PC-9 (cell line): ENCODE measurements around the gene HTRA1. TPM values are rescaled to one million over a fixed set of nuclear protein-coding genes. Genes with fewer than 3 reads are reported as not detected.

Experiments
- BruUV-seq: library from RNA; stranded (reverse); fragments of 400-500 nt; replicated peaks from 2 replicates; lab custom pipeline; 2021; lab: Mats Ljungman, UMichigan
- CTCF ChIA-PET: fragments of 300-600 bp; sonication (Branson Sonifier 250); formaldehyde crosslinking; loops from one replicate; lab custom pipeline; 2022; ENCODE audit warnings: antibody characterized with exemption; lab: Charles Lee
- POLR2A ChIA-PET: fragments of 300-600 bp; sonication (Branson Sonifier 250); formaldehyde crosslinking; loops from one replicate; lab custom pipeline; 2022; ENCODE audit warnings: antibody characterized with exemption; ENCODE audit not compliant: unreplicated experiment; lab: Charles Lee
- DNase-seq, 2 experiments: peaks; one replicate each; pipeline versions ENCODE4 v3.0.0 to v3.0.0-alpha.2; 2015 to 2022; ENCODE audit warnings: mixed read lengths in 1 of 2
- H2AFZ ChIP-seq: fragments of 200-600 bp; sonication (generic); 2 replicates; pipeline ENCODE4 v1.8.1; 2017; ENCODE audit warnings: antibody characterized with exemption
- H3F3A ChIP-seq: fragments of 200-600 bp; sonication (generic); 2 replicates; pipeline ENCODE4 v1.8.1; 2017; ENCODE audit warnings: antibody characterized with exemption, mild to moderate bottlenecking, low read depth; ENCODE audit not compliant: insufficient read depth
- H3K27ac ChIP-seq: fragments of 200-600 bp; sonication (generic); 2 replicates; pipeline ENCODE4 v1.6.1; 2016; ENCODE audit warnings: mixed run types
- H3K27me3 ChIP-seq: fragments of 200-600 bp; sonication (generic); 2 replicates; pipeline ENCODE4 v1.6.1; 2016; ENCODE audit warnings: low read depth, mixed run types; ENCODE audit not compliant: insufficient read depth
- H3K36me3 ChIP-seq: fragments of 200-600 bp; sonication (generic); 2 replicates; pipeline ENCODE4 v1.6.1; 2016; ENCODE audit warnings: low read depth, mixed run types
- H3K4me1 ChIP-seq: fragments of 200-600 bp; sonication (generic); replicated peaks from 2 replicates; pipeline ENCODE4 v1.6.1; 2016; ENCODE audit warnings: mixed run types; ENCODE audit not compliant: insufficient read depth
- H3K4me2 ChIP-seq: fragments of 200-600 bp; sonication (generic); 2 replicates; pipeline ENCODE4 v1.6.1; 2017; ENCODE audit warnings: mixed run types
- H3K4me3 ChIP-seq: fragments of 200-600 bp; sonication (generic); 2 replicates; pipeline ENCODE4 v1.6.1; 2016; ENCODE audit warnings: mixed run types
- H3K79me2 ChIP-seq: fragments of 200-600 bp; sonication (generic); 2 replicates; pipeline ENCODE4 v1.6.1; 2017; ENCODE audit warnings: low read depth, mixed run types
- H3K9me2 ChIP-seq: fragments of 200-600 bp; sonication (generic); 2 replicates; pipeline ENCODE4 v1.8.1; 2017; ENCODE audit warnings: mild to moderate bottlenecking; ENCODE audit not compliant: insufficient read depth
- H3K9me3 ChIP-seq: fragments of 200-600 bp; sonication (generic); 2 replicates; pipeline ENCODE4 v1.8.1; 2016; ENCODE audit warnings: low read depth; ENCODE audit not compliant: insufficient read depth
- H4K20me1 ChIP-seq: fragments of 200-600 bp; sonication (generic); 2 replicates; pipeline ENCODE4 v1.8.1; 2017; ENCODE audit not compliant: insufficient read depth
- EZH2 ChIP-seq: fragments of 200-600 bp; sonication (generic); IDR thresholded peaks from 2 replicates; pipeline ENCODE4 v1.8.0; 2017; ENCODE audit warnings: antibody characterized with exemption, low read depth
- intact Hi-C: fragments of 100-400 bp; cut with micrococcal nuclease; formaldehyde crosslinking; loops from one replicate; pipeline ENCODE4 v1.10.0; 2022; ENCODE audit not compliant: unreplicated experiment
- total RNA-seq: library from RNA; stranded (reverse); gene quantifications from 2 replicates; pipeline ENCODE4 v1.2.3, GENCODE V29; 2021
- TF ChIP-seq, protein P1 (sequence below): fragments of 200-600 bp; sonication (generic); conservative IDR thresholded peaks from 2 replicates; pipeline ENCODE4 v1.6.1; 2017; ENCODE audit warnings: mixed run types, antibody characterized with exemption, mild to moderate bottlenecking, moderate library complexity

HTRA1 gene
- total RNA-seq, 1 experiment from 2014 or later, result 18.0 TPM

- no peak overlapping the region for H3K4me2 ChIP-seq
- H3K27ac ChIP-seq, result no peak overlapping the region
- intact Hi-C loops, result no loop called here
- ChIA-PET POLR2A (no interaction called here), CTCF (no interaction called here)
- TF ChIP-seq, protein P1, sequence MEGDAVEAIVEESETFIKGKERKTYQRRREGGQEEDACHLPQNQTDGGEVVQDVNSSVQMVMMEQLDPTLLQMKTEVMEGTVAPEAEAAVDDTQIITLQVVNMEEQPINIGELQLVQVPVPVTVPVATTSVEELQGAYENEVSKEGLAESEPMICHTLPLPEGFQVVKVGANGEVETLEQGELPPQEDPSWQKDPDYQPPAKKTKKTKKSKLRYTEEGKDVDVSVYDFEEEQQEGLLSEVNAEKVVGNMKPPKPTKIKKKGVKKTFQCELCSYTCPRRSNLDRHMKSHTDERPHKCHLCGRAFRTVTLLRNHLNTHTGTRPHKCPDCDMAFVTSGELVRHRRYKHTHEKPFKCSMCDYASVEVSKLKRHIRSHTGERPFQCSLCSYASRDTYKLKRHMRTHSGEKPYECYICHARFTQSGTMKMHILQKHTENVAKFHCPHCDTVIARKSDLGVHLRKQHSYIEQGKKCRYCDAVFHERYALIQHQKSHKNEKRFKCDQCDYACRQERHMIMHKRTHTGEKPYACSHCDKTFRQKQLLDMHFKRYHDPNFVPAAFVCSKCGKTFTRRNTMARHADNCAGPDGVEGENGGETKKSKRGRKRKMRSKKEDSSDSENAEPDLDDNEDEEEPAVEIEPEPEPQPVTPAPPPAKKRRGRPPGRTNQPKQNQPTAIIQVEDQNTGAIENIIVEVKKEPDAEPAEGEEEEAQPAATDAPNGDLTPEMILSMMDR, result no peak
- TF ChIP-seq EZH2, result no peak
- DNase-seq, result no peak
- no peaks in the 10 kb centered on the region for H3K9me3 ChIP-seq
- no TSS peak for BruUV-seq
- no peaks in the 10 kb centered on the region for H4K20me1 ChIP-seq
- no peak overlapping the region for H2AFZ ChIP-seq
- H3K79me2 ChIP-seq, result no peaks in the 10 kb centered on the region
- no peaks in the 10 kb centered on the region for H3K27me3 ChIP-seq
- H3K4me1 ChIP-seq, result no peaks in the 10 kb centered on the region
- H3F3A ChIP-seq, result no peaks in the 10 kb centered on the region
- no peak overlapping the region for H3K4me3 ChIP-seq
- no peaks in the 10 kb centered on the region for H3K36me3 ChIP-seq
- H3K9me2 ChIP-seq, result no peaks in the 10 kb centered on the region
Measured at GRCh38 chr10:122445904-122446303, 15.4 kb upstream of the HTRA1 start.

DNA sequence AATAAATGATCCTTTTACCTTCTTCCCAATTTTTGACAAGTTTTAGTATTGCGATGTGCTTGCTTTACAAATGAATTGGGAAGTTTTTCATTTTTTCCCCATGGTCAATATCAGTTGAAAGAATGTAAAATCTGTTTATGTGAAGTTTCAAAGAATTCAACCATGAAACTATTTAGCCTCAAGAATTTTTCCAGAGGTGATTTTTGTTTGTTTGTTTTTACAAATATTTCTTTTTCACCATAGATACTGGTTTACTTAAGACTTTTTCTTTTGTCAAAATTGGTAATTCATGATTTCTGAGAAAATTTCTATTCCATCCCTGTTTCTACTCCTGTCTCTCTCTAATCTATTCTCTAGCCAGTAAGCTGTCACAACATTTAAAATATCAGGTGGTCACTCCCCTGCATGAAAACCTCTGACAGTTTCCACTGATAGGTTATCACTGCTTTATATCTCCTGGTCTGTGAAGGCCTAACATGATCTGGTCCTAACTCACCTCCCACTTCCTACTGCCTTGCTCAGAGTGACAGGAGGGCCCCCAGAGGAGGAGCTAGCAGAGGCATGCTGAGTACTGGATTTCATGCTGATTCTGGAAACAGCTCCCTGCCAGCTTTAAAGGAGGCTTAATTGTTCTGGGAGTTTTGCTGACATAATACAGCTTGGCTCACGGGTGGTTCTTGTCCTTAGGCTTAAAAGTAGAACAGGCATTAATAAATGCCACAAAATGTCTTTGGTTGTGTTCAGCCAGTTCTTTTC lies 14.5 kb upstream of the HTRA1 start:
- no peak overlapping the region for H2AFZ ChIP-seq
- intact Hi-C loops, result no loop called here
- no peaks in the 10 kb centered on the region for H3K9me2 ChIP-seq
- H3K36me3 ChIP-seq, result no peaks in the 10 kb centered on the region
- H4K20me1 ChIP-seq, result no peaks in the 10 kb centered on the region
- no peaks in the 10 kb centered on the region for H3K79me2 ChIP-seq
- H3K4me2 ChIP-seq, result no peak overlapping the region
- no peak overlapping the region for H3K27ac ChIP-seq
- no peaks in the 10 kb centered on the region for H3F3A ChIP-seq
- no peaks in the 10 kb centered on the region for H3K27me3 ChIP-seq
- CTCF ChIA-PET, result no interaction called here
- H3K4me3 ChIP-seq, result no peak overlapping the region
- no TSS peak for BruUV-seq
- no peaks in the 10 kb centered on the region for H3K4me1 ChIP-seq
- DNase-seq, result no peak
- H3K9me3 ChIP-seq, result no peaks in the 10 kb centered on the region
- POLR2A ChIA-PET, result no interaction called here
- TF ChIP-seq, protein P1, result no peak
- TF ChIP-seq EZH2, result no peak

DNA sequence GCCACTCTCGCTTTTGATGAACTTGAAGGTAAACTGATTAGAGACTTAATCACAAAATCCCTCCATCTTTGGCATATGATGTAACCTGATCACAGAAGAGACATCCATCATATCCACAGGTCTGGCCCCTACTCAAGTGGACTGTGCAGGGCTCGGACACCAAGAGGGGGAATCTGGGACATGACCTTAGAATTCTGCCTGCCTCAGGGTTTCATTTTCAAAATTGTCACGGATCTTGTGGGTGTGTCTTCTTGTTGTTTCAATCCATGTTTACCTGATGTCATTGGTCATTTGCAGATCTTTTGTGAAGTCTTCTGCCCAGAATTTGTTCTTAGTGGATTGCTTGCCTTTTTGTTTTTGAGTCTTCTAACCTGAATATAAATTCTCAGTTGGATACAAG lies 12.8 kb upstream of the HTRA1 start:
- Histone ChIP-seq H3K79me2 (no peaks in the 10 kb centered on the region), H3K9me2 (no peaks in the 10 kb centered on the region), H3K4me1 (no peaks in the 10 kb centered on the region), H4K20me1 (no peaks in the 10 kb centered on the region), H3K27ac (no peak overlapping the region), H3K27me3 (no peaks in the 10 kb centered on the region), H3K4me3 (no peak overlapping the region), H3F3A (no peaks in the 10 kb centered on the region), H3K36me3 (no peaks in the 10 kb centered on the region), H3K4me2 (no peak overlapping the region), H3K9me3 (no peaks in the 10 kb centered on the region), H2AFZ (no peak overlapping the region)
- no TSS peak for BruUV-seq
- TF ChIP-seq, protein P1, result no peak
- ChIA-PET POLR2A (no interaction called here), CTCF (no interaction called here)
- DNase-seq, result no peak
- intact Hi-C loops, result no loop called here
